Measurements from ENCODE around the gene SSTR5. TPM values are rescaled to one million over a fixed set of nuclear protein-coding genes. Genes with fewer than 3 reads are reported as not detected.

Gene SSTR5
- total and polyA plus RNA-seq, 10 of the 15 experiments (the other 5 are each of a cell fraction or from before 2014, with no cell fraction given), result not detected

- no peak for FAIRE-seq
- Histone ChIP-seq H3K27ac (ENCODE audit: control insufficient read depth, insufficient read depth) (no peak overlapping the region), H3K4me3 (no peak overlapping the region), H2AFZ (ENCODE audit: control insufficient read depth, low read depth, low read length) (no peak overlapping the region), H4K20me1 (ENCODE audit: control insufficient read depth, insufficient read depth) (no peaks in the 10 kb centered on the region), H3K4me2 (ENCODE audit: control insufficient read depth, insufficient read depth) (no peak overlapping the region), H3K27me3 (replicated peaks in 1 of 2; ENCODE audit: control insufficient read depth in 2 of 2, insufficient read depth in 2 of 2, low read length in 1 of 2) (no peaks in the 10 kb centered on the region), H3K9ac (ENCODE audit: control insufficient read depth, insufficient read depth, low read length) (no peak overlapping the region), H3K4me1 (ENCODE audit: control insufficient read depth, insufficient read depth, low read length) (no peaks in the 10 kb centered on the region), H3K79me2 (ENCODE audit: control insufficient read depth, insufficient read depth, low read length) (no peaks in the 10 kb centered on the region), H3K9me3 (replicated peaks; ENCODE audit: control insufficient read depth, insufficient read depth, low read length) (no peaks in the 10 kb centered on the region), H3K36me3 (ENCODE audit: control insufficient read depth in 2 of 2, insufficient read depth in 2 of 2, low read length in 1 of 2) (no peaks in the 10 kb centered on the region)
- SMC1A ChIA-PET (ENCODE audit: uncharacterized antibody, unreplicated experiment), result no interaction called here
- 20% methylated on average over 17 of the region's 17 CpGs for WGBS (ENCODE audit: insufficient coverage, insufficient replicate concordance, low lambda C conversion rate, missing lambda C conversion rate)
- DNase-seq (ENCODE audit: low read depth, low spot score), result no peak
- POLR2A ChIA-PET, result no interaction called here
- intact Hi-C loops (cut with micrococcal nuclease; ENCODE audit: unreplicated experiment), result no loop called here
- no peak for TF ChIP-seq NBN (IDR thresholded peaks at IDR 0.05)
- TF ChIP-seq REST (IDR thresholded peaks at IDR 0.05; ENCODE audit: low read depth, low read length), result no peak
- no peak for TF ChIP-seq SMAD5 (IDR thresholded peaks at IDR 0.05; ENCODE audit: low read depth)
- TF ChIP-seq NFXL1 (IDR thresholded peaks at IDR 0.05; ENCODE audit: borderline replicate concordance), result no peak
- TF ChIP-seq GABPA (IDR thresholded peaks at IDR 0.05; ENCODE audit: low read depth), result no peak
- TF ChIP-seq GATAD2B (conservative IDR thresholded peaks at IDR 0.05; ENCODE audit: low read depth), result no peak
- no peak for TF ChIP-seq CREB1 (IDR thresholded peaks at IDR 0.05; ENCODE audit: low read depth)
- no peak for TF ChIP-seq SRF (IDR thresholded peaks at IDR 0.05; ENCODE audit: low read depth in 2 of 2, low read length in 2 of 2)
- TF ChIP-seq SMARCA5 (IDR thresholded peaks at IDR 0.05), result no peak
- no peak for TF ChIP-seq MEF2B (IDR thresholded peaks at IDR 0.05; ENCODE audit: partially characterized antibody, poor library complexity, severe bottlenecking)
- no peak for TF ChIP-seq EED (IDR thresholded peaks at IDR 0.05; ENCODE audit: low read depth)
- TF ChIP-seq RELA (IDR thresholded peaks at IDR 0.05; ENCODE audit: borderline replicate concordance, partially characterized antibody), result no peak
- TF ChIP-seq HCFC1 (IDR thresholded peaks at IDR 0.05; ENCODE audit: low read length), result no peak
- TF ChIP-seq EGR1 (IDR thresholded peaks at IDR 0.05; ENCODE audit: borderline replicate concordance in 1 of 2, low read depth in 2 of 2, low read length in 2 of 2), result no peak
- TF ChIP-seq ZNF24 (IDR thresholded peaks at IDR 0.05), result no peak
- no peak for TF ChIP-seq SUZ12 (IDR thresholded peaks at IDR 0.05; ENCODE audit: unreplicated experiment)
- TF ChIP-seq NR2C1 (IDR thresholded peaks at IDR 0.05), result no peak
- CTCF ChIA-PET, result no interaction called here
- RAD21 ChIA-PET (ENCODE audit: unreplicated experiment), result no interaction called here
- in situ Hi-C loops (cut with MboI), result loop anchor here (10.0 kb wide), 1 partner anchor 61 kb away; no protein-coding TSS in a partner anchor
- BruUV-seq (replicated peaks), result no TSS peak
- no peak for ATAC-seq
Measured at GRCh38 chr16:1126044-1126443, 53.5 kb downstream of the SSTR5 start.

All from GM12878 (cell line).